Measurements from ENCODE around the gene USP15.

- TF ChIP-seq CTCF (IDR thresholded peaks at IDR 0.05) = no peak
- TF ChIP-seq POLR2A (IDR thresholded peaks at IDR 0.05) = no peak
Measured at GRCh38 chr12:62256408-62257096, 3.7 kb upstream of the USP15 start.
